CD4-positive, alpha-beta T cell treated with Interleukin-12 subunit alpha and Interleukin-12 subunit beta, for 1 hour (primary cell): Measurements from ENCODE around the gene LRRC39.
"Not testable (repeated sequence)": the region's sequence is repeated elsewhere in the genome, so short reads cannot be mapped to it uniquely, and the experiment has no call there.

Experiments
- DNase-seq: peaks from one replicate; pipeline ENCODE4 v3.0.0-alpha.2; 2020

Gene LRRC39

DNA sequence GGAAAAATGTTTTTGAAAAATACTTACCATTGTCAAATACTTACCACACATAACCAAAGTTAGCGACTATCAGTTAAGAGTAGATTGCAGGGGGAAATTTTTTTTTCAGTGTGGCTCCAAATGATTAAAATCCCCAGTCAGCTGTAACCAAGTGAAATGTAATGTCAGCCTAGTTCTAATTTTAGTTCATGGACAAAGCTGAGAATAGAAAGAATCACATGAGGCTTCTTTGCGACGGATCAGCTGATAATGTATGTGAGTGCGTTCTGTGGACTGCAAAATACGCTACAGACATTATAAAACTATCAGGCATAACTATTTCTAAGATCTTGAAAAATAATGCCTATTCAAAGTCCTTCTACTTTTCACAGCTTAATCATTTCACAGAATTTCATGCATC is at the start of gene LRRC39:
Gene LRRC39 (minus strand): TSS at position 166 of the 400 bp plus-strand sequence. CDS start 9,740 bp downstream, outside the sequence.
- DNase-seq: no peak

DNA sequence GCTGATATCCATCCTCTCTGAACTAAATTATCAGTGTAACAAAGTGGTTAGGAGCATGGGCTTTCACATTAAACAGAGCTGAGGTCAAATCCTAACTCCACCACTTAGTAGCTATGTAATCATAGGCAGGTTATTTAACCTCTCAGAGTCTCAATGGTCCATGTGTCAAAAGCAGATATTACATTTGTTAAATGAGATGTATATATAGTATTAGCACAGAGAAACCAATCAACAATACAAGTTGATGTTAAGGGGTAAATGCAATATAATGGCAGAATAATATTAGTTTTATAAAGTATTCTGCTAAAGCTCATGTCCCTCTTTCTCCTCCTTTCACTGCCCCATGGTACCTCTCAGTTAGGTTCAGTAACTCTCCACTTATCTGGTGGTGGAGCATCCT is 44.4 kb upstream of the LRRC39 start:
- DNase-seq: no peak

GRCh38 chr1:100219883-100220282 is 41.8 kb upstream of the LRRC39 start:
- no peak for DNase-seq

DNA sequence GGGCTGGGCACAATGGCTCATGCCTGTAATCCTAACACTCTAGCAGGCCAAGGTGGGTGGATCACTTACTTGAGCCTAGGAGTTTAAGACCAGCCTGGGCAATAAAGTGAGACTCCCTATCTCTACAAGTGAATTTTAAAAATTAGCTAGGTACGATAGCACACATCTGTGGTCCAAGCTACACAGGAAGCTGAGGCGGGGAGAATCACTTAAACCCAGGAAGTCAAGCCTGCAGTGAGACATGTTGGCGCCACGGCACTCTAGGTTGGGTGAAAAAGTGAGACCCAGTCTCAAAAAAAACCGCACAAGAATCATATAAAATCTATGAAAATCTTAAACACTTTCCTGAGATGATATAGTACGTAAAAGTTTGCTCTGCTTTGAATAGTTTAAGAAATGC is 41.4 kb upstream of the LRRC39 start:
- no peak for DNase-seq

- no peak for DNase-seq
Measured at GRCh38 chr1:100217834-100218233, 39.8 kb upstream of the LRRC39 start.

- no peak for DNase-seq
Measured at GRCh38 chr1:100215101-100215500, 37.0 kb upstream of the LRRC39 start.

- DNase-seq: no peak
Measured at GRCh38 chr1:100213141-100213540, 35.1 kb upstream of the LRRC39 start.

DNA sequence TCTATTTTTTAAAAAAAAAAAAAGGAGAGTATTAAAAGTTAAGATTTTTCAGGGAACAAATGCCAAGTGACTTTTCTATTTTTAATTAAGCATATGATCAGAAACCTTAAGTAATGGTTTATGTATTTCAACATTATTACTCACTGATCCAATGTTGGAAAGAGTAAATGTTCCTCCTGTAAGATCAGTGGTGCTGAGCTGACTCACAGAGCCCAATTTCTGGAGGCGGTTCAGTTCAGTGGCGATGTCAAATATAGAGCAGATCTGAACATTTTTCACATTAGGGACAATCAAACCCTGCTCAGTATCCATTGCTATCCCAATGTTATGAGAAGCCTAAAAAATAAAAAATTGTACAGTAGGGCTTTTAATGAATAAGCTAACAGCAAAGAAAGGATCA is 28.2 kb upstream of the LRRC39 start:
- no peak for DNase-seq

GRCh38 chr1:100205593-100205992 is 27.5 kb upstream of the LRRC39 start:
- DNase-seq: not testable (repeated sequence)

GRCh38 chr1:100205103-100205502 is 27.0 kb upstream of the LRRC39 start:
- not testable (repeated sequence) for DNase-seq

GRCh38 chr1:100202703-100203102 is 24.6 kb upstream of the LRRC39 start:
- not testable (repeated sequence) for DNase-seq

DNA sequence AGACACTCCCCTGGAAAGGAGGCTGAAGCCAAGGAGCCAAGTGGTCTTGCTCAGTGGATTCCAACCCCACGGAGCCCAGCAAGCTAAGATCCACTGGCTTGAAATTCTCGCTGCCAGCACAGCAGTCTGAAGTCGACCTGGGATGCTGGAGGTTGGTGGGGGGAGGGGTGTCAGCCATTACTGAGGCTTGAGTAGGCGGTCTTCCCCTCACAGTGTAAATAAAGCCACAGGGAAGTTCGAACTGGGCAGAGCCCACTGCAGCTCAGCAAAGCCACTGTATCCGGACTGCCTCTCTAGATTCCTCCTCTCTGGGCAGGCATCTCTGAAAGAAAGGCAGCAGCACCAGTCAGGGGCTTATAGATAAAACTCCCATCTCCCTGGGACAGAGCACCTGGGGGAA is 22.0 kb upstream of the LRRC39 start:
- DNase-seq: not testable (repeated sequence)

DNA sequence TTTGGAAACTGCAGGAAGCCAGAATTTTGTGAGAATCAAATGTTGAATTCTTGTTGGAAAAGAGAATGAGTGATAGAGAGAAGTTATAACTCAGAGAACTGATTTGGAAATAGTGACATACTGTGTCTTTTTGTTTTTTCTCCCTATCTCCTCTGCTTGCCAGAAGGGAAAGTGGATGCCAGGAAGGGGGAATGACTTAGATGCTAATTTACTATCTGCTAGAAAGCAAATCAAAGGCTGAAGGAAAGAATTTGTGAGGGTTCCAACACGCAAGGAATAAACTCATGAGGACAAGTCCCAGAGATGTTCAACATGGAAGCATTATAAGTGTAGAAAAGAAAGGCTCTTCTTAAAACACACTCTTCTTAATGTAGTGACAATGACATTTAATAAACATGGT is 20.5 kb upstream of the LRRC39 start:
- DNase-seq: no peak

DNA sequence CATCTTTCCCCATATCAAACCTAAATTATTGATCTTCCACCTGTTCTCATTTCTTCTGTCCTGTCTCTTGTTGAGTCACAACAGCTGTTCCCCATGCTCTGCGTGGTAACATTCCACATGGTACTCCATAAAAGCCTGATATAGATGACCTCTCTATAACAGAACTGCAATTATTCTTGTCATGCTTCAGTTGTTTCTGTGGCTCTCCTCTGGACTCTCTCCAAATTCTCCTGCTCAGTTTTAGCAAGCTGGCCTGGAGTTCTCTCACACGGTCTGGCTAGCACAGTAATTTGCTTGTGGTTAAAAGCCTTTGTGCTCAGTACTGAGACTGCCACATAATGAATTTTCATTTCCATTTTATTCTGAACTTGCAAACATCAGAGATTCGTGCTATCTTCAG is 10.6 kb upstream of the LRRC39 start:
- no peak for DNase-seq

DNA sequence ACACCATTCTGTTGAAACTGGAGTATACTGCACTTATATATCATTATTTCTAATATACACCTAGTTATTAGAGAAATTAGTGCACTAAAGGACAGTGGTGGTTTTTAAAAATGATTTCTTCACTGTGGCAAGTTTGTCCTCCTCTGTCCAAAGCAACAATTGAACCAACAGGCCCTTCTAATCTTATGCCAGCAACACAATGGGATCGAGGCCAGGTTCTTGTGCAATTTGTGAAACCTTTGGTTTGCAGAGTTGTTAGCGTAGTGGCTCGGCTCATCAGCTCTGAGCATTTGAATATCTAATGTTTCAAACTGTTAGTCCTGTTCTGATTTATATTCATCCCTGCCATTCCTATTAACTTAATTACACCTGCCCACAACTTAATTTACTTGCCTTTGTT is 9.9 kb upstream of the LRRC39 start:
- no peak for DNase-seq

- no peak for DNase-seq
Measured at GRCh38 chr1:100184536-100184935, 6.5 kb upstream of the LRRC39 start.

DNA sequence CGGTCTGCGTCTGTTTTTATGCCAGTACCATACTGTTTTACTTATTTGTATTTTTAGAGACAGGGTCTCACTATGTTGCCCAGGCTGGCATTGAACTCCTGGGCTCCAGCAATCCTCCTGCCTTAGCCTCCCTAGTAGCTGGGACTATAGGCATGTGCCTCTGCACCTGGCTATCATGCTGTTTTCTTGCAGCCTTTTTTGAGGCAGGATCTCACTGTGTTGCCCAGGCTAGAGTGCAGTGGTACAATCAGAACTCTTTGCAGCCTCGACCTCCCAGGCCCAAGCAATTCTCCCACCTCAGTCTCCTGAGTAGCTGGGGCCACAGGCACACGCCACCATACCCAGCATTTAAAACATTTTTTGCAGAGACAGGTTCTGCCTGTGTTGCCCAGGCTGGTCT is 5.3 kb upstream of the LRRC39 start:
- DNase-seq: no peak

DNA sequence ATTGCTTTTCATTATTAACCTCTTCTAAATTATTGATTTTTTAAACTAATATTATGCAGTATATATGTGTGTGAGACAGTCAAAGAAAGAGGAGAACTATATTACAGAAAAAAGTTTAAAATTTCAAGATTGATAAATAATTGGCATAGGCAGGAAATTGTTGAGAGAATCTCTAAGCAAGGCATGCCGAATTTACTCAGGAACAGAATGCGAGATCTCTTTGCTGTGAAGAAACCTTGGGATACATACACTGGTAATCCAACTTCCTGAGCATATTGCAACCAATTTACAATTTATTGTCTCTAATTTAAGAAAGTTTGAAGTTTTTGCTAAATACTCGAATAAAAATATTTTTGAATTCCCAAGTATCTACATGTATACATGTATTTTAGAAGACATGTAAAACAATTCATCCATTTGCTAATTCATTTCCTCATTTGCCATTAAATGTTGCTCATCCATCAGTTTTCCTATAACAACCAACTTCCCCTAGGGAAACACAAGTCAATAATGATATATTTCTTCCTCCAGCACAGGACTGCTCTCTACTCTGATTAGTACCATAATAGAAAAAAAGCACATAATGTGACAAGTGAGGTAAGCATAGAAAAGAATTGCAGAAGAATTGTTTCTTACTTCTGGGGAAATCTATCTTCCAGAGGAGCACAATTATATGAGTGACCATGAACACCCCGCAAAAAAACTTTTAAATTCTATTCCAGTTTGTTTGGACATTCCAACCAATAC is 588 bp downstream of the LRRC39 start:
- no peak for DNase-seq

GRCh38 chr1:100168051-100168450 is 10.0 kb downstream of the LRRC39 start:
- DNase-seq: no peak

DNA sequence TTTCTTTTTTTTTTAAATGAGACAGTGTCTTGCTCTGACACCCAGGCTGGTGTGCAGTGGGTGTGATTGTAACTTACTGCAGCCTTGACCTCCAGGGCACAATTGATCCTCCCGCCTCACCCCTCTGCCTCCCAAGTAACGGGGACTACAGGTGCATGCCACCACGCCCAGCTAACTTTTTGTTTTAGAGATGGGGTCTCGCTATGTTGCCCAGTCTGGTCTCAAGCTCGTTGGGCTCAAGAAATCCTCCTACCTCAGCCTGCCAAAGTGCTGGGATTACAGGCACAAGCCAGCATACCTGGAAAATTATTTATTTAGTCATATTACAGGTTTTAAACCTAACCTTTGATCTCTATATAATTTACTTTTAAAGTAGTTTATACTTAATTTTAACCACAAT is 13.4 kb downstream of the LRRC39 start:
- DNase-seq: no peak

DNA sequence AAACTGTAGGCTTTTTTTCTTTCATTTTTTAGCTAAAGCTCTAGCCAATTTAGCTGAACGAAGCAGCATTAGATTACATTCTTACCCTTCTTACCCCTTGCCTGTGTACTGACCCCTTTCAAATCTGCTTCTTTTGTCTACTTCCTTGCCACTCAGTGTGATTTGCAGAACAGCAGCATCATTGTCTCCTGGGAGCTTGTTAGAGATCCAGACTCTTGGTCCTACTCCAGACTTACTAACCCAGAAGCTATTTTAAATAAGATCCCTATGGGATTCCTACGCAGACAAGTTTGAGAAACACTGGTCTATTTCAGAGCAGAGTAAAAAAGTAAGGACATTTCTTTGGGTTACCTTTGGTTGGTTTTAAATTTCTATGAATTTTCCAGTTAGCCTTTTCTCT is 13.8 kb downstream of the LRRC39 start:
- no peak for DNase-seq

DNA sequence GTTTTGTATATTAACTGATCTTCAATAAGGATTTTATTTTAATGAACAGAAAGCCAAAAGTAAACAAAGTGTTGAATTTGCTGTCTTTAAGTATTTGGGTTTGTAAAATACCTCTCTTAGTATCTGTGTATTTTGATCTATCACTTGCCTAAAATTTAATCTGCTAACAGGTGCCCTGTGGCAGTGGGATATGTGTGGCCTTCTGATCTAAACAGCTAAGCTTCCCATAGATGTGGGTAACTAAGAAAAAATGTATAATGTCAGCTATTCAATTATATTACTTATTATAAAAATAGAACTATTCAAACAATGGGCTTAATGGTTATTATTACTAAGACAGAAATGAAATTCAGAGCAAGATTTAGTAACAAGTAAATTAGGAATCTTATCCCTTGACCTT is 15.2 kb downstream of the LRRC39 start:
- DNase-seq: no peak

GRCh38 chr1:100152271-100152670 is 25.8 kb downstream of the LRRC39 start:
- DNase-seq: no peak

DNA sequence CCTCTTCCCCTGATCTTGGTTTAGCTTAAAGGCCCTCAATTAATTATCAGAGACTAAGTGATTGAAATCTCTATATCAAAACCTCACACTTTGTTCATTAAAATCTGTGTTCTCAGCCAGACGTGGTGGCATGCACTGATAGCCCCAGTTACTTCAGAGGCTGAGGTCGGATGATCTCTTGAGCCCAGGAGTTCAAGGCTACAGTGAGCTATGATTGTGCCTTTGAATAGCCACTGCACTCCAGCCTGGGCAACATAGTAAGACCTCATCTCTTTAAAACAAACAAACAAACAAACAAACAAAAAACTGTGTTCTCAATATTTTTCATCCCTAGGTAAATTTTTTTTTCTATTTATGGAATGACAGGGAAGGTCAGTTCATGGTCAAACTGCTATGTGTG is 26.4 kb downstream of the LRRC39 start:
- no peak for DNase-seq

DNA sequence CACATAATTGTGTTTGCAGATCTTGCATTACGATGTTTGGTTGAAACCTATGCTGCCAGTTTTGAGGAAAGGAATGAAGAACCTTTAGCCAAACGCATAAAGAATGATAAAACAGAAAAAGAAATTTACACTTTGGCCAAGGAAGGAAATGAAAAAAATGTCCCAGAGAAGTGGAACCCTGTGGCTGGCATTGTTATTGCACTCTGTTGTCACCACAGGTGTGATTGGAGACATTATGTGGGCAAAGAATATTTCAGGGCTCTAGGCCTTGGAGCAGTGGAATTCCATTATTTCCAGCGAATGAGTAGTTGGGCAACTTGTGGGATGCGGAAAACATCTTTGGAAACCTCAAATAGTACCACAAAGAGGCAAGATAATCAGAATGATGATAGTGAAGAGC is 30.2 kb downstream of the LRRC39 start:
- no peak for DNase-seq
